Endodermal cell (in vitro differentiated cells): ENCODE measurements around the gene TANK. TPM values are rescaled to one million over a fixed set of nuclear protein-coding genes. Genes with fewer than 3 reads are reported as not detected.

Experiments
- DNase-seq: peaks from one replicate; pipeline ENCODE4 v3.0.0-alpha.2; 2017
- H3K27ac ChIP-seq: 2 replicates; pipeline ENCODE4 v1.5.1; 2013; ENCODE audit warnings: mild to moderate bottlenecking, low read depth, low read length, moderate library complexity
- H3K27me3 ChIP-seq: 2 replicates; pipeline ENCODE4 v1.6.1; 2013; ENCODE audit warnings: mild to moderate bottlenecking, low read length, moderate library complexity; ENCODE audit not compliant: insufficient read depth, control insufficient read depth, poor library complexity, severe bottlenecking
- H3K36me3 ChIP-seq: 2 replicates; pipeline ENCODE4 v1.7.0; 2013; ENCODE audit warnings: mild to moderate bottlenecking, low read length, moderate library complexity; ENCODE audit not compliant: control insufficient read depth, insufficient read depth
- H3K4me1 ChIP-seq: one replicate; pipeline ENCODE4 v1.7.0; 2013; ENCODE audit warnings: low read length; ENCODE audit not compliant: control insufficient read depth, insufficient read depth
- H3K4me3 ChIP-seq: 2 replicates; pipeline ENCODE4 v1.5.1; 2013; ENCODE audit warnings: mild to moderate bottlenecking, low read length, moderate library complexity
- H3K9ac ChIP-seq: 2 replicates; pipeline ENCODE4 v1.6.1; 2013; ENCODE audit warnings: mild to moderate bottlenecking, low read length, moderate library complexity; ENCODE audit not compliant: poor library complexity, severe bottlenecking; ENCODE audit errors: extremely low read depth
- H3K9me3 ChIP-seq: 2 replicates; pipeline ENCODE4 v1.6.1; 2013; ENCODE audit warnings: mild to moderate bottlenecking, low read length, moderate library complexity; ENCODE audit not compliant: control insufficient read depth
- H3K27ac Mint-ChIP-seq: 2 replicates; pipeline ENCODE4 v1.8.0; 2020; ENCODE audit warnings: mixed read lengths
- H3K27me3 Mint-ChIP-seq: 2 replicates; pipeline ENCODE4 v1.8.0; 2021; ENCODE audit warnings: mild to moderate bottlenecking, mixed read lengths; ENCODE audit not compliant: insufficient read depth
- H3K36me3 Mint-ChIP-seq: 2 replicates; pipeline ENCODE4 v1.8.0; 2020; ENCODE audit warnings: low read depth, mixed read lengths
- H3K4me1 Mint-ChIP-seq: 2 replicates; pipeline ENCODE4 v1.8.0; 2020; ENCODE audit warnings: mixed read lengths
- H3K4me3 Mint-ChIP-seq: 2 replicates; pipeline ENCODE4 v1.8.0; 2020; ENCODE audit warnings: mild to moderate bottlenecking, moderate library complexity, mixed read lengths
- H3K9me3 Mint-ChIP-seq: 2 replicates; pipeline ENCODE4 v1.8.0; 2020; ENCODE audit warnings: mild to moderate bottlenecking, mixed read lengths
- CTCF ChIP-seq: fragments of 200-600 bp; sonication (generic); conservative IDR thresholded peaks from 2 replicates; pipeline ENCODE4 v1.5.0; 2021; ENCODE audit warnings: antibody characterized with exemption, mild to moderate bottlenecking
- WGBS, 2 experiments: methylation state at CpG; one replicate each; pipeline versions ENCODE4 v1.1.5 to v1.1.7; 2013; ENCODE audit warnings: missing lambda C conversion rate in 2 of 2, mixed read lengths in 1 of 2; ENCODE audit not compliant: insufficient coverage in 1 of 2, insufficient read length in 1 of 2; 5-methylcytosine and 5-hydroxymethylcytosine counted together
- total RNA-seq, 2 donors: library from RNA; stranded (reverse); fragmentation: NEBNext Ultra II Directional in 1 of 2; extraction: Animal tissue kit (Norgen Biotek cat#: 25700) in 1 of 2; gene quantifications; 2 replicates in 1 of 2; 3 replicates in 1 of 2; pipeline ENCODE4 v1.2.1, GENCODE V29; 2021

The TANK gene
- total RNA-seq, 2 donors from 2014 or later, result 22.4 to 33.2 TPM

- Mint-ChIP-seq H3K27ac (no peak overlapping the region), H3K36me3 (no peaks in the 10 kb centered on the region), H3K27me3 (no peaks in the 10 kb centered on the region), H3K4me3 (no peak overlapping the region), H3K4me1 (no peaks in the 10 kb centered on the region), H3K9me3 (peaks cover 44% of the 10 kb centered on the region)
- Histone ChIP-seq H3K27ac (no peak overlapping the region), H3K27me3 (no peaks in the 10 kb centered on the region), H3K9me3 (peaks cover 44% of the 10 kb centered on the region), H3K9ac (no peak overlapping the region), H3K4me3 (no peak overlapping the region), H3K36me3 (no peaks in the 10 kb centered on the region), H3K4me1 (no peaks in the 10 kb centered on the region)
- no peak for TF ChIP-seq CTCF
- 91 to 93% methylated on average over 4 of the region's 4 CpGs for WGBS, 2 experiments
- DNase-seq, result no peak
Measured at GRCh38 chr2:161150704-161151103, 9.5 kb upstream of the TANK start.

- no peaks in the 10 kb centered on the region for H3K27me3 Mint-ChIP-seq
- DNase-seq, result no peak
- H3K4me1 Mint-ChIP-seq, result no peaks in the 10 kb centered on the region
- H3K4me3 ChIP-seq, result no peak overlapping the region
- H3K27me3 ChIP-seq, result no peaks in the 10 kb centered on the region
- no peaks in the 10 kb centered on the region for H3K36me3 Mint-ChIP-seq
- H3K36me3 ChIP-seq, result no peaks in the 10 kb centered on the region
- no peak overlapping the region for H3K27ac ChIP-seq
- peaks cover 44% of the 10 kb centered on the region for H3K9me3 Mint-ChIP-seq
- no peak overlapping the region for H3K27ac Mint-ChIP-seq
- H3K9me3 ChIP-seq, result peaks cover 44% of the 10 kb centered on the region
- H3K4me1 ChIP-seq, result no peaks in the 10 kb centered on the region
- H3K4me3 Mint-ChIP-seq, result no peak overlapping the region
- TF ChIP-seq CTCF, result no peak
- no peak overlapping the region for H3K9ac ChIP-seq
Measured at GRCh38 chr2:161152302-161152701, 7.9 kb upstream of the TANK start.

GRCh38 chr2:161158882-161159281 lies 1.3 kb upstream of the TANK start:
- Histone ChIP-seq H3K27ac (no peak overlapping the region), H3K36me3 (peaks cover 10% of the 10 kb centered on the region), H3K4me1 (no peaks in the 10 kb centered on the region), H3K4me3 (no peak overlapping the region), H3K9me3 (no peaks in the 10 kb centered on the region), H3K27me3 (no peaks in the 10 kb centered on the region), H3K9ac (no peak overlapping the region)
- Mint-ChIP-seq H3K36me3 (peaks cover 5% of the 10 kb centered on the region), H3K4me1 (peaks cover 7% of the 10 kb centered on the region), H3K9me3 (no peaks in the 10 kb centered on the region), H3K27ac (no peak overlapping the region), H3K4me3 (no peak overlapping the region), H3K27me3 (no peaks in the 10 kb centered on the region)
- DNase-seq, result no peak
- no peak for TF ChIP-seq CTCF
- 93% methylated on average over 2 of the region's 2 CpGs; no CpG with 5 or more reads in 1 of the 2 experiments for WGBS, 2 experiments
